Kidney (tissue), 14 donors: ENCODE data around the gene CABP1. TPM values are rescaled to one million over a fixed set of nuclear protein-coding genes. Genes with fewer than 3 reads are reported as not detected.
"Not testable (repeated sequence)": the region's sequence is repeated elsewhere in the genome, so short reads cannot be mapped to it uniquely, and the experiment has no call there.

Experiments
- DNase-seq, 5 donors: peaks; one replicate each; pipeline ENCODE4 v3.0.0-alpha.2; 2013 to 2020
- FAIRE-seq: peaks from 2 replicates; lab custom pipeline; 2012; peaks lifted over from hg19 to GRCh38; lab: Jason Lieb, UNC
- H3K27ac ChIP-seq, 2 donors: one replicate each; pipeline ENCODE4 v1.7.0; 2013; ENCODE audit warnings: low read depth in 2 of 2, low read length in 2 of 2, inconsistent platforms in 1 of 2
- H3K27me3 ChIP-seq: one replicate; pipeline ENCODE4 v1.7.1; 2013; ENCODE audit warnings: low read length, inconsistent platforms; ENCODE audit not compliant: control insufficient read depth, insufficient read depth
- H3K36me3 ChIP-seq, 3 donors: one replicate each; pipeline versions ENCODE4 v1.7.0 to v1.7.1; 2013; ENCODE audit warnings: low read length in 3 of 3, control low read depth in 1 of 3, inconsistent platforms in 1 of 3; ENCODE audit not compliant: insufficient read depth in 3 of 3, control insufficient read depth in 2 of 3
- H3K4me1 ChIP-seq, 3 donors: one replicate each; pipeline versions ENCODE4 v1.7.0 to v1.7.1; 2013; ENCODE audit warnings: low read length in 3 of 3, inconsistent platforms in 1 of 3, low read depth in 1 of 3; ENCODE audit not compliant: control insufficient read depth in 2 of 3, insufficient read depth in 2 of 3
- H3K4me3 ChIP-seq, 3 donors: one replicate each; pipeline versions ENCODE4 v1.7.0 to v1.8.1; 2013; ENCODE audit warnings: low read length in 3 of 3, control low read depth in 1 of 3, inconsistent platforms in 1 of 3
- H3K9ac ChIP-seq, 3 donors: one replicate each; pipeline versions ENCODE4 v1.7.0 to v1.7.1; 2013; ENCODE audit warnings: low read length in 3 of 3, control low read depth in 1 of 3, inconsistent platforms in 1 of 3
- H3K9me3 ChIP-seq, 3 donors: one replicate each; pipeline versions ENCODE4 v1.7.0 to v1.7.1; 2013; ENCODE audit warnings: low read length in 3 of 3, control low read depth in 1 of 3, inconsistent platforms in 1 of 3; ENCODE audit not compliant: control insufficient read depth in 2 of 3, insufficient read depth in 1 of 3
- intact Hi-C: fragments of 100-400 bp; cut with DNase I; formaldehyde crosslinking; loops from one replicate; pipeline ENCODE4 v1.11.1; 2022
- polyA plus RNA-seq: library from polyadenylated mRNA; stranded (reverse); fragments of 350-450 nt; fragmentation: Illumina TruSeq; extraction: RNeasy Lipid Tissue Mini Kit (QIAGEN cat#74804); gene quantifications from one replicate; pipeline ENCODE4 v1.2.3, GENCODE V29; 2014; ENCODE audit warnings: low read depth, low replicate concordance; ENCODE audit not compliant: insufficient read depth
- total RNA-seq: library from RNA; stranded (reverse); fragmentation: NEBNext Ultra II Directional; extraction: Animal tissue kit (Norgen Biotek cat#: 25700); gene quantifications from one replicate; pipeline ENCODE4 v1.2.1, GENCODE V29; 2021
- TF ChIP-seq, protein P1 (sequence below): IDR thresholded peaks from 3 replicates; pipeline ENCODE4 v1.5.1; 2012; ENCODE audit warnings: mild to moderate bottlenecking, moderate library complexity, borderline replicate concordance; ENCODE audit not compliant: insufficient read depth; ENCODE audit errors: extremely low read depth
- donor health status: control.
- donor health status: control.
- donor health status: control.
- donor health status: control.
- donor health status: control.
- donor health status: DM: yes; HTN: yes; CAD: no.
- donor health status: Normal renal cell carcinoma (clear cell type).

CABP1 gene
- total and polyA plus RNA-seq, 2 donors from 2014 or later: 2.0 to 24.1 TPM

DNA sequence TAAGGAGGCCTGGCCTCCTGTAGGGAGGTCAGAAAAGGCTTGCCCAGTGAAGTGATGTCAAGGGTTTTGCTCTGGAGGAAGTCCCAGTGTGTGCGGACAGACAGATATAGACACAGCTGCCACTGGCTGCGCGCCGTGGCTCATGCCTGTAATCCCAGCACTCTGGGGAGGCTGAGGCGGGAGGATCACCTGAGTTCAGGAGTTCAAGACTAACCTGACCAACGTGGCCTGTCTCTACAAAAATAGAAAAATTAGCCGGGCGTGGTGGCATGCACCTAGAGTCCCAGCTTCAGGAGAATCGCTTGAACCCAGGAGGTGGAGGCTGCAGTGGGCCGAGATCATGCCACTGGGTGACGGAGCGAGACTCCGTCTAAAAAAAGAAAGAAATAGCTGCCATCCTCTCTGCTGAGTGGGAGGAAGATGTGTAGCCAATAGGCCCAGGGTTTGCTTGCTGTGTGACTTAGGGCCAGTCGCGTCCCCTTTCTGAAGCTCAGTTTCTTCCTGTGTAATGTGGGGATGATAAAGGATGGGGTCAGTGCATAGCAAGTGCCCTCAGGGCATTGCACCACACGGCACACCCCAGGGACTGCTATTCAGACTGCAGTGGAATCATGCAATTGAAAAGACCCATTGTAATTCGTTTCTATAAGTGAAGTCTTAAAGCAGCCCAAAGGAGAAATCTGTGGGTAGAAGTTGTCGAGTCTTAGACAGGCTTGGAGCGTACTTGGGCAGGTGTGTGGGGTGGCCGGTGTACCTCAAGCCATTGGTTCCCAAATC lies 27.9 kb downstream of the CABP1 start:
- Histone ChIP-seq H3K27me3 (no peaks in the 10 kb centered on the region), H3K36me3 (no peaks in the 10 kb centered on the region), H3K9me3 (no peaks in the 10 kb centered on the region), H3K4me1 (peaks cover 0 to 2% (median 0%) of the 10 kb centered on the region in 3 donors), H3K4me3 (no peak overlapping the region), H3K27ac (no peak overlapping the region), H3K9ac (no peak overlapping the region)
- TF ChIP-seq, protein P1, sequence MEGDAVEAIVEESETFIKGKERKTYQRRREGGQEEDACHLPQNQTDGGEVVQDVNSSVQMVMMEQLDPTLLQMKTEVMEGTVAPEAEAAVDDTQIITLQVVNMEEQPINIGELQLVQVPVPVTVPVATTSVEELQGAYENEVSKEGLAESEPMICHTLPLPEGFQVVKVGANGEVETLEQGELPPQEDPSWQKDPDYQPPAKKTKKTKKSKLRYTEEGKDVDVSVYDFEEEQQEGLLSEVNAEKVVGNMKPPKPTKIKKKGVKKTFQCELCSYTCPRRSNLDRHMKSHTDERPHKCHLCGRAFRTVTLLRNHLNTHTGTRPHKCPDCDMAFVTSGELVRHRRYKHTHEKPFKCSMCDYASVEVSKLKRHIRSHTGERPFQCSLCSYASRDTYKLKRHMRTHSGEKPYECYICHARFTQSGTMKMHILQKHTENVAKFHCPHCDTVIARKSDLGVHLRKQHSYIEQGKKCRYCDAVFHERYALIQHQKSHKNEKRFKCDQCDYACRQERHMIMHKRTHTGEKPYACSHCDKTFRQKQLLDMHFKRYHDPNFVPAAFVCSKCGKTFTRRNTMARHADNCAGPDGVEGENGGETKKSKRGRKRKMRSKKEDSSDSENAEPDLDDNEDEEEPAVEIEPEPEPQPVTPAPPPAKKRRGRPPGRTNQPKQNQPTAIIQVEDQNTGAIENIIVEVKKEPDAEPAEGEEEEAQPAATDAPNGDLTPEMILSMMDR: no peak
- intact Hi-C loops: no loop called here
- DNase-seq (peak in 1 of 5 donors; percentile 26), FAIRE-seq (no peak)

DNA sequence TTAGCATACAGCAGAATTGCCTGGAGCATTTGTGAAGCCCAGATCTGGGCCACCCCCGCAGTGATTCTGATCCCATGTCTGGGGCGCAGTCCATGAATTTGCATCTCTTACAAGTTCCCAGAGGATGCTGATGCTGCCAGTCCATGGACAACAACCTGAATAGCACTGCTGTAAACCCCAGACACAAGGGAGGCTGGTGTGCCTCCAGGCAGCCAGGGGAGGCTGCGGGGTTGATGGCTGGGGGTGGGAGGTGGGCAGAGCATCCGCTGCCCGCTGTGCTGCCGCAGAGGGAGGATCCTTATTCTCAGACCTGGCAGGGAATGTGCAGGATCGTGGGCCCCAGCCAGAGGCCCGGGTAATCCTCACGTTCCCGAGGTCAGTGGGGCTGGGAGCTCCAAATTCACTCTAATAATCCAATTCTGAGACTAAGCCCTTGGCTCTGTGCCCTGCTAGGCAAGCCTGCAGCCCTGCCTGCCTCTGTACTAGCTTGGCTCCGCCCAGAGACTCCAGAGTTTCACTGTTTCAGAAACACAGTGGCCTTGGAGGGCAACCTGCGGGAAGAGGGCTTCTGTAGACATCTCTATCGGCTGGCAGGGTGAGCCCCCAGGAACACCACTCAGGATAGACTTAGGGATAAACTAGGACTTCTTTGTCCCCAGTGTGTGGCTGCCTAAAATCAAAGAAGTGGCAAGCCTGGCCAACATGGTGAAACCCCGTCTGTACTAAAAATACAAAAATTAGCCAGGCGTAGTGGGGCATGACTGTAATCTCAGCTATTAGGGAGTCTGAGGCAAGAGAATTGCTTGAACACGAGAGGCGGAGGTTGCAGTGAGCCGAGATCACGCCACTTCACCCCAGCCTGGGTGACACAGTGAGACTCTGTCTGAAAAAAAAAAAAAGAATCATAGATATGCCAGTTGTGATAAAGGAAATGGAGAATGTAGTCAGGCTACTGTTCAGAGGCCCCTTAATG lies 28.7 kb downstream of the CABP1 start:
- TF ChIP-seq, protein P1: no peak
- H3K36me3 ChIP-seq: no peaks in the 10 kb centered on the region
- H3K27me3 ChIP-seq: no peaks in the 10 kb centered on the region
- peak overlapping the region; percentile 48 to 76 for H3K27ac ChIP-seq
- no peak overlapping the region for H3K4me3 ChIP-seq
- FAIRE-seq (no peak), DNase-seq (peak in 4 of 5 donors; percentile 50 to 78 (median 74))
- intact Hi-C loops: no loop called here
- peak overlapping the region in 1 of 3 donors; percentile 43 for H3K9ac ChIP-seq
- peaks cover 0 to 2% (median 0%) of the 10 kb centered on the region in 3 donors for H3K4me1 ChIP-seq
- no peaks in the 10 kb centered on the region for H3K9me3 ChIP-seq

DNA sequence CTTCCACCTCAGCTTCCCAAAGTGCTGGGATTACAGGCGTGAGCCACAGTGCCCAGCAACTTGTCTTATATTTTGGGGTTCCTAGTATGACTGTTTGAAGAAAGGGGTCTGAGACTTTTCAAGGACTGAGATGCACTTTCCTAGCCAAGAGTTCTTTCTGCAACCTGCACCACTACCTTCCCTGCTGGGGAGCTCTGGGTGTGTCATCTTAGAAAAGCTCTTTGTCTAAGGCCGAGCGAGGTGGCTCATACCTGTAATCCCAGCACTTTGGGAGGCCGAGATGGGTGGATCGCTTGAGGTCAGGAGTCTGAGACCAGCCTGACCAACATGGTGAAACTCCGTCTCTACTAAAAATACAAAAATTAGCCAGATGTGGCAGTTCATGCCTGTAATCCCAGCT lies 29.8 kb downstream of the CABP1 start:
- H3K27me3 ChIP-seq, H3K4me3 ChIP-seq, H3K9ac ChIP-seq, intact Hi-C loops, H3K9me3 ChIP-seq, H3K36me3 ChIP-seq, FAIRE-seq, H3K27ac ChIP-seq, H3K4me1 ChIP-seq: not testable (repeated sequence)
- DNase-seq: peak in 1 of 5 donors; percentile 24

DNA sequence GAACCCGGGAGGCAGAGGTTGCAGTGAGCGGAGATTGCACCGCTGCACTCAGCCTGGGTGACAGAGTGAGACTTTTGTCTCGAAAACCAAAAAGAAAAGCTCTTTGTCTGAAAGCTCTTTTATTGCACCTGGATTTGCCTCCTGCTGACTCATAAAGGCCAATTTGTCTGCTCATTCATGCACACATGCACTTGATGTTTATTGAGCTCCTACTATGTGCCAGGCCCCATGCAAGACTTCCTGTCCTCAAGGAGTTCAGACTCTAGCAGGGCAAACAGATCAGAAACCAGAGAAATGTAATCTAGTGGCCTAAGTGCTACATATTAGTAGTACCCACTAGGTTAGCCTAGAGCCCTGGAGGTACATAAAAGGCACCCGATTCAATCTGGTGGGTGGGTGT lies 30.2 kb downstream of the CABP1 start:
- no peaks in the 10 kb centered on the region for H3K9me3 ChIP-seq
- no peak overlapping the region for H3K4me3 ChIP-seq
- intact Hi-C loops: no loop called here
- DNase-seq: no peak
- no peak overlapping the region for H3K27ac ChIP-seq
- no peak overlapping the region for H3K9ac ChIP-seq
- no peak for FAIRE-seq
- no peaks in the 10 kb centered on the region for H3K27me3 ChIP-seq
- no peaks in the 10 kb centered on the region for H3K36me3 ChIP-seq
- peaks cover 0 to 2% (median 0%) of the 10 kb centered on the region in 3 donors for H3K4me1 ChIP-seq
- TF ChIP-seq, protein P1: no peak
